Activated CD4-positive, alpha-beta T cell treated with anti-CD3 and anti-CD28 coated beads, Interleukin-2, amount 50 U/mL, for 48 hours (primary cell): Measurements from ENCODE around the gene MED23.

Source experiments
- DNase-seq, 2 experiments: peaks; one replicate each; pipeline ENCODE4 v3.0.0-alpha.2; 2020

MED23 gene

DNA sequence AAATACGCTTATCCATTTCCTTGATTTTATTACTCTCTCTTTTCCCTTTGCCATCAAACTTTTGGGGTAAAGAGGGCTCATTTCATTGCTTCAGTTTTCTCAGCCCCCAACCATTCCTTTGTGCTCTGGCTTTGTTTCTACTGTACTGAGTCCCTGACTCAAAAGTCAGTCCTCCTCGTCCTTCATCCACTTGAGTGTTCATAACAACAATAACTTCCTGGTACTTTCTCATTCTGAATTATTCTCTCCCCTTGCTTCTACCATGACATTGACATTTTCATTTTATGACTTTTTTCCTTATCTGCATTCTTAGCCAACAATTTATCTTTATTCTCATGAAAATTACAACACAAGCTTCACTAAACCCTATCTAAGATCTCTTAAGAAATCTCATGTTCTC, 10.0 kb upstream of the MED23 start:
- DNase-seq = no peak

DNA sequence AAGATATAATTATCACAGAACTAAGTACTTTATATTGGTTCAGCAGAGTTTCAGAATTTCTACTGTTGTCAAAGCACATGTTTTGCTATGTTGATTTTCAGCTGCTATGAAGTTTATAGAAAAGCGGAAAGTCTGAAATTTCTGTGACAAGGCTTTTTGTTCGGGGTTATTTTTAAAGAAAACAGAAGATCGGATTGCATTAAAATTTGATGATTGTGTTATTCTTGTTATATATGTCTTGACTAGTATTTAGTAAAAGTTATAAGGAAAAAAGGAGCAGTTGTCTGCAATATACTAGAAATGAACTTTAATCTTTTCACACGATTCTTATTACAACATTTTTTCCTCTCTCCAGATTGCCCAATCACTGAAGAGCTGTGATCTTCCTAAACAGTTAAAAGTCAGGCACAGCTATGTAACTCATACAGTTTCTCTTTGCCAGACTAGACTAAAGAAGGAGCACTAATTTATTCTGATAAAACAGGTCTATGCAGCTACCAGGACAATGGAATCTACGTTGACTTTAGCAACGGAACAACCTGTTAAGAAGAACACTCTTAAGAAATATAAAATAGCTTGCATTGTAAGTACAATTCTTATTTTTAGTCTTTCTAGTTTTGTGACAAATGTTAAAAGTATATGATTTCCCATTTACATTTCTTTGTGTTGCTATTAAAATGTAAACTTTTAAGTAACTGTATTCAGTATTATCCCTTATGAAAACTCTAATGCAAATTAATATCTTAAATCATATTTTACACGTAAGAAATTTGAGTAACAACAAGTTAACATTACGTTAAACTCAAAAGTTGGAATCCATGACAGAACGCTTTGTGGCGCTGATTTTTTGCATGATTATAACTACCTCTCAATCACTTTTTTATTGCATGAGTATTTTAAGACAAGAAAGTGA, 9.1 kb upstream of the MED23 start, which contains the start of gene ENPP3:
Gene ENPP3, plus strand, starts transcription at position 423 of the 913 bp plus-strand sequence. Its CDS starts 83 bp downstream, at position 506.
- no peak for DNase-seq

- no peak for DNase-seq
These were observed 7.6 kb upstream of the MED23 start for GRCh38 chr6:131635384-131636340.

DNA sequence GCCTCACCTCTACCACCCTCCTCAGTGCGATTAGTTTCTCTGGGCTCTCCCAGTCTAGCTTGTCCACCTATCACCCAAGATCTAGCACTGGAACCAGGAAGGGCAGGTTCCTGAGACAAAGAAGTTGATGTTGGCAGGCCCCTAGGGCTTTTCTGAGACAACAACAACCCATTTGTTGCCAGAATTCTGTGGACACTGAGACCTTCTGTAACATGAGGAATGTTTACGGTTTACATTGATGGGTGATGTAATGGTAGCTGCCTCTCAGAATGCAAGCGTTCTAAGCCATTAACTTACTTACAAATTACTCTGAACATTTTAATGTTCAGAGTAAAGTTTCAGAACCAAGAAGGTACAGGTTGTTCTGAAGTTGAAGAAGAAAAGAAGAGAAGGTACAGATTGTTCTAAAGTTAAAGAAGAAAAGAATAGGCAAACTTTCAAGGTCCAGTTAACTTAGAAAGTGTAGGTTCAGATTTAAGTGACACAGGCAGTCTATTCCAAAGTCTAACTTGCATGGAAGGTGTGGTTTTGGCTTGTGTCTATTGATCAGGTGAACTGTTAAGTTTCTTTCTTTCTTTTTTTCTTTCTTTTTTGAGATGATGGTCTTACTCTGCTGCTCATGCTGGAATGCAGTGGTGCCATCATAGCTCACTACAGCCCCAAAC, 3.7 kb upstream of the MED23 start:
- DNase-seq = no peak

GRCh38 chr6:131629651-131630050, 1.6 kb upstream of the MED23 start:
- DNase-seq = no peak

DNA sequence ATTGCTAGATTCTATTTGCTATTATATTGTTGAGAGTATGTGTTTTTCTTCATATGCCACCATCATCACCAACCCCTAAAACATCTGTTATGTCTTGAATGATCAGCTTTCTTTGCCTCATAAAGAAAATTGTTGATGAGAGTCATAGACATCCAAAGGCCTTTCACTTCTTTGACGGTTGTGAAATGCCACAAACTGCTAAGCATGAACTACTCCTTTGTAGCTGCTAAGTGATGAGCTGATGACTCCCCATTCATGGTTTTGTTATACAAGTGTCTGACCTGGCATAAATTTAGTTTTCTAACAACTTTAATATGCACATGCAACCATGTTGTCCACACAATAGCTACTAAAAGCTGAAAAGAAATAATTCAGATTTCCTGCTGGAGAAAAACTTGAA, 684 bp upstream of the MED23 start:
- DNase-seq = no peak

DNA sequence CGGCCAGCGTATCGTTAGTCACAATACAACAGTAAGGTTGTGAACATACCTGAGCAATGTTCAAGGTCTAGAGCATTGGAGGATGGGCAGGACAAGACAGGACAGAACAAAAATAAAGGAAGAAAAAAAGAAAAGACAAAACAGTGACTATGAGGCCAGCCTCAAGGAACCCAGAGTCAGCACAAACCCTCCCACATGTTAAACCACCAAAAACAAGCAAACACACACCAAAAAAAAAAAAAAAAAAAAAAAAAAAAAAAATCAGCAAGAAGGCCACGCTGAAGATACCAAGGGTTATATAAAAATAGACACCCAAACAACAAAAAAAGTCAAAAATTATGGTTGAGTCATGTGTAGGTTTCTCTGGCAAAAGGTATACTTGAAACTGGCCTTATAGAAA, 12.8 kb downstream of the MED23 start:
- DNase-seq = no peak

- DNase-seq = no peak
These were observed 14.6 kb downstream of the MED23 start for GRCh38 chr6:131613296-131613925.

GRCh38 chr6:131602781-131603312, 25.2 kb downstream of the MED23 start:
- no peak for DNase-seq

DNA sequence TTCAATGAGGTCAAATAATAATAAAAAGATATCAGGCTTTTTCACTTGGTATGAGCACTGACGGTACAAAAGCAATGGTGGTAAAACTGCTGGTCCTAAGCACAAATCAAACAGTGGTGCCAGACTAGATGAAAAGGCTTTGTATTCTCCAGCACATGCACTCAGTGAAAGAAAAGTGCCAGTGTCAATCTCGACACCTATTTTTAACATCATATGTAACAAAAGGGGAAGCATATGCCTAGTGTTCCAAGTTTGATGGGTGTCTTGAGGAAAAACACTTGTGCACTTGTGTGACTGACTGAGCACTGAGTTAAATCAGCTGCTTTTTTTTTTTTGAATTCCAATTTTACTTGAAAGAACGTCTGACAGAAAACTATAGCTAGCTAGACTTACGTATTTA, 27.3 kb downstream of the MED23 start:
- no peak for DNase-seq

DNA sequence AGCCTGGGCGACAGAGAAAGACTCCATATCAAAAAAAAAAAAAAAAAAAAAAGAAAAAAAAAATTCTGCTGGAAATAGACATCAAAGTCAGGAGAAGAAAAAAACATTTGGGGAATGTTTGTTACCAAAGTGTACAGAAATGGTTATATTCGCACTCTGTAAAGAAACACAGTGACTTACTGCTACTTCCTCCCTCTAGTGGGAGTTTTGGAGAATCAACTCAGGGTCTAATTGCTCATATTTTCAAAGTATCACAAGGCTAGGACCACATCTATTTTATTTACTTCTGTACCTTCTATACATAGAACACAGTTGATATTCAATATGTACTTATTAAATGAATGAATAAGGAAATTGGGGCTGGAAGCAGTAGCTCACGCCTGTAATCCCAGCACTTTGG, 30.6 kb downstream of the MED23 start:
- no peak for DNase-seq

GRCh38 chr6:131594074-131594473, 34.0 kb downstream of the MED23 start:
- DNase-seq = no peak

- DNase-seq = no peak
These were observed 35.1 kb downstream of the MED23 start for GRCh38 chr6:131592935-131593334.

DNA sequence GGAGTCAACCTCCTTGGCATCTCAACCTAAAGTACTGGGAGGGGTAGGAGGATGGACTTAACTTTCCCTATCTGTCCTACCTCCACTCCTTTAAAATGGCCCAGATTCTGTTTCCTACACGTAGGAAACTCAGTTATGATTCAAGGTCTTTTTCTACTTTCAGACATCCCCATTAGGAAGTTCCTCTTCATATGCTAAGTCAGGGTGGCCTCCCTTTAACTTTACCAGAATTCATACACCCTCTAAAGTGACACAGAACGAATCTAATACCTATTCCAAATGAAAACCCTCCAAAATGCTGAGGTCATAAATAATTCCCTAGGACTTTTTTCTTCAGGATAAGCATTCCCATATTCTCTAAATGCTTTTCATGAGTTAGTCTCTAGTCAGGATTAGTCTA, 39.4 kb downstream of the MED23 start:
- DNase-seq = no peak

- DNase-seq = no peak
These were observed 40.1 kb downstream of the MED23 start for GRCh38 chr6:131587909-131588308.

DNA sequence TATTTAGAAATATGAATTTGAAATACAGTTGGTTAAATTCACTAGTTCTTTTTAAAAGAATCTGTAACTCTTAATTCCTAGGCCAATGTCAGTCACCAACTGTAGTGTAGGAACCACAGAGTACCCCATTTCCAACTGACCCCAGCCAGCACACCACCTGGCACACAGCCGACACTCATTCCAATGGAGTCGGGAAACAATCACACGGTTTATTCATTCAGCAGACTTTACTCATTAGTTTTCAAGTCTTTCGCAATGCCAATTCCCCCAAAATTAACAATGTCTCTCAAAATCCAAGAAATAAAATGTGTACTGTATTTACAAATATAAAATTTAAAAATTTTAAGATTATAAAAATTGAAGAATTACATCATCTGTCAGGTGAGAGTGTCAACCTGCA, 41.5 kb downstream of the MED23 start:
- DNase-seq = no peak

DNA sequence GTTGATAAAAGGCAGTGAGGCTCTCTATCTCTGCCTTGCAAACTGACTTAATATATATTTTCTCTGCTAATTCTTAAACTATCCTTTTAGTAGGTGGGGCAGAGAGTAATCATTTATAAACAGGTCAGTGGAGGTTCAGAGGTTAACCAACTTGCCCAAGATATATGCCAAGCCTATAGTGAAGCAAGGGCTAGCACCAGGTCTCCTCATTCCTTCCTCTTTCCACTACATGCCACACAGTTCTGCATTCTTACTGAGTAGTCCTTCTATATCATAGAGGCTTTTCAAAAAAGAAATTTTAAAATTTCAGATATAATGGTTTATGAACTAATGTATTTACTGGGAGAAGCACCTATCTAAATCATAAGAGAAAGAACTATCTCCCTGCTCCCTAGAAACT, 46.5 kb downstream of the MED23 start:
- no peak for DNase-seq

DNA sequence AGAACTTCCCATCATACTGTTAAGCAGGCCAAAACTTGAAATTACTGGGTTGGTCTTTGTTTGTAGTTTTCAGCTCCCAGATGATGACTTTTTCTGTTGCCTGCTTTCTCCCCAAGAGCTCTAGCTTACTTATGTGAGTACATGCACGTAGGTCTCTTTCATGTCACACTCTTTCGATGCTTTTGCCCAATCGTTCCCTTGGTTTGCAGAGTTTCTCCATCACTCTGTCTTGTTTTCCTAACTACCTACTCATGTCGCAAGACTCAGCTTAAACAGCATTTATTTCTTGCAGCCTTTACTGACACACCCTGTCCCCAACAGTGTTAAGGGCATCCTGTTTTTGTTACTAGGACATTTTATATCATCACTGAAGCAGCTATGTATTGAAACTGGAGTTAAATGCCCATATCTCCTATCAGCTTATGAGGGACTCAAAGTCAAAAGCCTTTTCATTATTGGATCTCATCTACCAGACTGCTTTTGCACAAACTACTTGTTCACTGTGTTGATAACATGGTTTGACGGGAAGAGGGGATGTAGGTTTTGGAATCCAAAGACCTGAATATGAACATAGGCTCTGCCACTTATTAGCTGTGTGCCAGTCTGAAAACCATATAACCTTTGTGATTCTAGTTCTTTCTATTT, 52.1 kb downstream of the MED23 start:
- DNase-seq = no peak

GRCh38 chr6:131574686-131575085, 53.4 kb downstream of the MED23 start:
- no peak for DNase-seq

DNA sequence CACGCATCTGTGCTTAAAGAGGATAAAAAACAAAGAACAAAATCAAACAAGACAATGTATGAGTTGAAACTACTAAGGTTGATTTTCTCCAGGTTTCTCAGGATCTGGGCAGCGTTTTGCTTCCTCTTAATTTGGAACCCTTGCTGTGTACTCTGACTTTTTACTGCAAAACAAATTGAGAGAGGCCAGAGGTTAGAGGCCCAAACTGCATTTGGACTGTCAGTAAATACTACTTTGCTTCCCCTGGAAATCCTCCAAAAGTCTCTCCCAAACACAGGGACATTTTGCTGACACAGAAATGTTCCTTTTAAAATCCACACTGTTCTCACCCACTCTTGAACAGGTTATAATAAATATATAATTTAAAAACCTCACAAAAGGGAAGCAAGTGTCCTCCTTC, 53.9 kb downstream of the MED23 start:
- no peak for DNase-seq

DNA sequence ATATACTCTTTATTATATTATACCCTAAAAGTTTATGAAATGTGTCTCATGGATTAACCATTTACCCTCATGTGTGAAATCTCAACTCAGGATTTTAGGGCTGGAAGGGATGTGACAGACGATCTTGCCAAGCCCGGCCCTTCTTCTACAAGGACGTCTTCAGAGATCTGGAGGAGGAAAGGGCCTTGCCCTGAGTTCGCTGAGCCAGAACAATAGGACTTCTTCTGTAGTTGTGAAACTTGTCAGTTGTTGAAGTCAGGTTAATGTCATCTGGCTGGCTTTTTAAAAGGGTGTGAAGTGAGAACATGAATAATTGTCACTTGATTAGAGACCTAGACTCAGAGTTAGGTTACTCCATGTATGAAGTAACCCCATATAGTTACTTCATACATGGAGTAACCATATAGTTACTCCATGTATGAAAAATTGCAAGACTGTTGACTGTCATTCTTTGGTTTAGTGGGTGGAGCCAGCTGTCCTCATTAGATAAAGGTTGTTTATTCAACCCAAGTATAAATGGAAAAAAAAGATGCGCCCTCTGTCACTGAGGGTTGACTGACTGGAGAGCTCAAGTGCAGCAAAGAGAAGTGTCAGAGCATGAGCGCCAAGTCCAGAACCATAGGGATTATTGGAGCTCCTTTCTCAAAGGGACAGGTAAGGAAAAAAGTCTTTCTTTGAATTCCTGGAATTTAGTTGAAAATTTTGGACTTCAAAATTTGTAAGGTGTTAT, 55.2 kb downstream of the MED23 start, which contains the start of gene ARG1:
Gene ARG1, plus strand, starts transcription at position 541 of the 730 bp plus-strand sequence. Its CDS starts 57 bp downstream, at position 598.
- DNase-seq = no peak
